Nephron progenitor cell (in vitro differentiated cells): ENCODE measurements around the gene HOXC6.

Experiments
- DNase-seq: peaks from one replicate; pipeline ENCODE4 v3.0.0; 2021
- H3K27ac Mint-ChIP-seq: 2 replicates; pipeline ENCODE4 v1.8.0; 2021; ENCODE audit warnings: mild to moderate bottlenecking, moderate library complexity, mixed read lengths
- H3K27me3 Mint-ChIP-seq: 2 replicates; pipeline ENCODE4 v1.8.0; 2021; ENCODE audit warnings: mild to moderate bottlenecking, low read depth, mixed read lengths; ENCODE audit not compliant: poor library complexity
- H3K36me3 Mint-ChIP-seq: 2 replicates; pipeline ENCODE4 v1.8.0; 2021; ENCODE audit warnings: low read depth, mixed read lengths
- H3K4me1 Mint-ChIP-seq: 2 replicates; pipeline ENCODE4 v1.8.0; 2021; ENCODE audit warnings: mixed read lengths
- H3K4me3 Mint-ChIP-seq: 2 replicates; pipeline ENCODE4 v1.8.0; 2021; ENCODE audit warnings: mild to moderate bottlenecking, moderate library complexity, mixed read lengths
- H3K9me3 Mint-ChIP-seq: 2 replicates; pipeline ENCODE4 v1.8.0; 2021; ENCODE audit warnings: mild to moderate bottlenecking, moderate library complexity, mixed read lengths
- CTCF ChIP-seq: fragments of 200-600 bp; sonication (generic); IDR thresholded peaks from 2 replicates; pipeline ENCODE4 v1.5.0; 2021; ENCODE audit warnings: antibody characterized with exemption

Gene HOXC6

GRCh38 chr12:54033980-54034784, 5.9 kb downstream of the HOXC6 start:
- Mint-ChIP-seq H3K27me3 (peaks cover 2% of the 10 kb centered on the region), H3K27ac (peak overlapping the region; percentile 99), H3K9me3 (no peaks in the 10 kb centered on the region), H3K4me1 (peaks cover 88% of the 10 kb centered on the region), H3K36me3 (peaks cover 26% of the 10 kb centered on the region), H3K4me3 (peak overlapping the region; percentile 95)
- peak; percentile 61 for DNase-seq
- TF ChIP-seq CTCF = no peak

- peak; percentile 17 for DNase-seq
- H3K36me3 Mint-ChIP-seq = peaks cover 25% of the 10 kb centered on the region
- peak overlapping the region; percentile 99 for H3K27ac Mint-ChIP-seq
- H3K27me3 Mint-ChIP-seq = peaks cover 2% of the 10 kb centered on the region
- H3K9me3 Mint-ChIP-seq = no peaks in the 10 kb centered on the region
- H3K4me1 Mint-ChIP-seq = peaks cover 88% of the 10 kb centered on the region
- TF ChIP-seq CTCF = no peak
- peak overlapping the region; percentile 95 for H3K4me3 Mint-ChIP-seq
These were observed 6.6 kb downstream of the HOXC6 start for GRCh38 chr12:54034785-54035310.

- peak; percentile 28 for DNase-seq
- H3K9me3 Mint-ChIP-seq = no peaks in the 10 kb centered on the region
- H3K27ac Mint-ChIP-seq = peak overlapping the region; percentile 99
- no peak for TF ChIP-seq CTCF
- peaks cover 21% of the 10 kb centered on the region for H3K36me3 Mint-ChIP-seq
- H3K4me3 Mint-ChIP-seq = peak overlapping the region; percentile 95
- H3K4me1 Mint-ChIP-seq = peaks cover 88% of the 10 kb centered on the region
- peaks cover 9% of the 10 kb centered on the region for H3K27me3 Mint-ChIP-seq
These were observed 7.5 kb downstream of the HOXC6 start for GRCh38 chr12:54035568-54036264.

- Mint-ChIP-seq H3K36me3 (peaks cover 28% of the 10 kb centered on the region), H3K27me3 (peaks cover 7% of the 10 kb centered on the region), H3K4me1 (peaks cover 88% of the 10 kb centered on the region), H3K9me3 (no peaks in the 10 kb centered on the region), H3K27ac (peak overlapping the region; percentile 99), H3K4me3 (peak overlapping the region; percentile 95)
- peak; percentile 34 for DNase-seq
- TF ChIP-seq CTCF = no peak
These were observed 8.6 kb downstream of the HOXC6 start for GRCh38 chr12:54036620-54037359.

- no peak for TF ChIP-seq CTCF
- H3K27ac Mint-ChIP-seq = peak overlapping the region; percentile 99
- peaks cover 34% of the 10 kb centered on the region for H3K36me3 Mint-ChIP-seq
- no peaks in the 10 kb centered on the region for H3K9me3 Mint-ChIP-seq
- peak overlapping the region; percentile 95 for H3K4me3 Mint-ChIP-seq
- peaks cover 6% of the 10 kb centered on the region for H3K27me3 Mint-ChIP-seq
- peaks cover 88% of the 10 kb centered on the region for H3K4me1 Mint-ChIP-seq
- peak; percentile 44 for DNase-seq
These were observed 9.4 kb downstream of the HOXC6 start for GRCh38 chr12:54037360-54038283.
